Measurements from ENCODE around the gene ERI2.
"Not testable (repeated sequence)": the region's sequence is repeated elsewhere in the genome, so short reads cannot be mapped to it uniquely, and the experiment has no call there.

ERI2 gene

DNA sequence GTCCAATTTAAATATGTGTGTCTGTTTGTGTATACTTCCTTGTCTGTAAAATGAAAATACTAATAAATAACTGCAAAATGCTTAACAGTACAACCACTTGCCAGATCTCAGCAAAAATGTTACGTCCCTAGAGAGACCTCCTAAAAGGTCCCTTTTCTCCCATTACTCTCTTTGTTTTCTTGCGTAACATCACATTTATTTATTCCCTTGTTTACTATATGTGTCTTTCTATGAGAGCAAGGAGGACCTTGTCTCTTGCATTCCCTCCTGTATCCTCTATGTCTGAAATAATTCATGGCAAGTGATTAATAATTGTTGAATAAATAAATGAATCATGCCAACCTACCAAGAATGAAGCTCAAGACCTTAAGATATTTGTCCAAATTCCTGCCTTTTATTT is 40.5 kb downstream of the ERI2 start:
- DNase-seq, result no peak

DNA sequence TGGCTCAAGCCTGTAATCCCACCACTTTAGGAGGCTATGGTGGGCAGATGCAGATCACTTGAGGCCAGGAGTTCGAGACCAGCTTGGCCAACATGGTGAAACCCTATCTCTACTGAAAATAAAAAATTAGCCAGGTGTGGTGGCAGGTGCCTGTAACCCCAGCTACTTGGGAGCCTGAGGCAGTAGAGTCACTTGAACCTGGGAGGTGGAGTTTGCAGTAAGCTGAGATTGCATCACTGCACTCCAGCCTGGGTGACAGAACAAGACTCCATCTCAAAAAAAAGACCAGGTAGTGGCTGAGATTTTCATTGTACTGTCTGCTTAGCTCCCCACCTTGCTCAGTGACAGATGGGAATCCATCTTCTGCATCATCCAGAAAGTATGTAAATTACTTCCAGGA is 41.8 kb downstream of the ERI2 start:
- not testable (repeated sequence) for DNase-seq

DNA sequence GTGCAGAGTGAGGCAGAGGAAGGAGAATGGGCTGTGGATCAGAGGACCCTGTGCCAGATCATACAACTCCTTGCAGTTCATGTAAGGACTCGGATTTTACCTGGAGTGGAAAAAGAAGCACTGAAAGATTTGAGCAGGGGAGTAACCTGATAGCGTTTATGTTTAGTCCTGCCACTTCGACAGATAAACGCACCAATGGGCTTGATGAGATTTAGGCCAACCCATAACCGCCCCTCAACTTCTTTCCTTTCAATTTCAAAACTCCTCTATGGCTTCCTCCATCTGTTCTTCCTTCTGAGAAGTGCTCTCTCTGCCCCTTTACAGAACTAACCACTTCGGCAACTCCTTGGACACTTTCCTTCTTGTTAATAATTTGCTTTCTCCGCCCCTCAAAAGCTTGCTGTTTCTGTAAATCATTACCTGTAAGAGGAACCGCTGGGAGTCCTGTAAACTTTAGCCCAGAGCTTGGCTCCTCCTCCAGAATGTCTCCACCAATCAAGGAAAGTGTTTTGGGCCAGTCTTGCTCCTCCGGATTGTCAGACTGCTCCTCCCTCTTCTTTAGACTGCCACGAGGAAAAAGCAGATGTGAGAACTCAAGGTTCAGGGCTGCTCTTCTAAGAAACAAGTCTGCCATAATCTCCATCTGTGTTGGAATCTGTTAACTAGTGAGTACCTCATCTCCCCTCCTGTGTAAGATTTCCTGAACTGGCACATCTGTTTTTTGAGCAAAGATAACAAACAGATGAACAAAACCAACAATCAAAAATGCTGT is 42.6 kb downstream of the ERI2 start, which contains the start of gene ACSM3:
ACSM3 (plus strand) TSS at position 554 of the 772 bp plus-strand sequence. CDS start 6,021 bp downstream, outside the sequence.
- DNase-seq, result peak in 3 of 51 donors; percentile 3 to 7 (median 6)

DNA sequence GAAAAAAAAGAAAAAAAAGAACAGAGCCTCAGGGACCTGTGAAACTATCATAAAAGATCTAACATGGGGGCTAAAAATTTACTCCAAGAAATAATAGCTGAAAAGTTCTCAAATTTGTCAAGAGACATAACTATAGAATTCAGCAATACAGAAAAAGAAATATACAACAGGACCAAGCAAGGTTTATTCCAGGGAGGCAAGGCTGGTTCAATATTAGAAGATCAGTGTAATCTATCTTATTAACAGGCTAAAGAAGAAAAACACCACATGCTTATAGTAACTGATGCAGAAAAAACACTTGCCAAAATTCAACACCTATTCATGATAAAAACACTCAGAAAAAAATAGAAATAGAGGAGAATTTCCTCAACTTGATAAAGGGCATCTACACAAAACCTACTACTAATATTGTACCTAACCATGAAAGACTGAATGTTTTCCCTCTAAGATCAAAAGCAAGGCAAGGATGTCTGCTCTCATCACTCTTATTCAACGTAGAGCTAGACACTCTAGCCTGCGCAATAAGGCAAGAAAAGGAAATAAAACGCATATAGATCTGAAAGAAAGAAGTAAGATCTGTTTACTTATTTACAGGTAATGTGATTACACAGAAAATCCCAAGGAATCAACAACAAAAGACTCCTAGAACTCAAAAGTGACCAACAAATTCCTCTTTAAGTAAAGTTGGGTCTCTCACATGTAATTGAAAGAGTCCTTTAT is 43.7 kb downstream of the ERI2 start:
- no peak for DNase-seq

DNA sequence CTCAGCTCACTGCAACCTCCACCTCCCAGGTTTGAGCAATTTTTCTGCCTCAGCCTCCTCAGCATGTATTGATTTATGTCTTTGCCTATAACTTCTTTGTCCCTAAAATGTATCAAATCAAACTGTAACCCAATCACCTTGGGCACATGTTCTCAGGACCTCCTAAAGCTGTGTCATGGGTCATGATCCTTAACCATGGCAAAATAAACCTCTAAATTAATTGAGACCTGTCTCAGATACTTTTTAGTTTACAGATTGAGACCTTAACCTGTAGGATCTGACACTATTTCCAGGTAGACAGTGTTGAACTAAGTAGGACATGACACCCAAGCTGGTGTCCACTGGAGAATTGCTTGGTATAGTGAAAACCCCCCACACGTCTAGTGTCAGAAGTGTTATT is 45.1 kb downstream of the ERI2 start:
- DNase-seq, result no peak

DNA sequence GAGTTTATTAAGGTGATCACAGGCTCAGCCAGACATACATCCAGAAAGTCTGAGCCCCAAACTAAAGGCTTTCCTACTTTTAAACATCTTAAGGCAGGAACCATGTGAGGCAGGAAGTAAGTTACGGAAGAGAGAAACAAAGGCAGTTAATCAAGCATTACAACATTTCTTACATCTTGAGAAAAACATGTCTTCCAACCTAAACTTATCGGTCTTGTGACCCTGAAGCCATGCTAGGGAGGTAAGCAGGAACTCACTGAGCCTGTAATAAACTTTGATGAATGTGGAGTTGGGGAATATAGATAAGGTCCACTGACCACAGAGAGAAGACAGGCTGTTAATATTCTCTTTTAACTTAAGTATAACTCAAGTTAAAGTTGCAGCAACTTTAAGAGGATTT is 45.9 kb downstream of the ERI2 start:
- no peak for DNase-seq

DNA sequence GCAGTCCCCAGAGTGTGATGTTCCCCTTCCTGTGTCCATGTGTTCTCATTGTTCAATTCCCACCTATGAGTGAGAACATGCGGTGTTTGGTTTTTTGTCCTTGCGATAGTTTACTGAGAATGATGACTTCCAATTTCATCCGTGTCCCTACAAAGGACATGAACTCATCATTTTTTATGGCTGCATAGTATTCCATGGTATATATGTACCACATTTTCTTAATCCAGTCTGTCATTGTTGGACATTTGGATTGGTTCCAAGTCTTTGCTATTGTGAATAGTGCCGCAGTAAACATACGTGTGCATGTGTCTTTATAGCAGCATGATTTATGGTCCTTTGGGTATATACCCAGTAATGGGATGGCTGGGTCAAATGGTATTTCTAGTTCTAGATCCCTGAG is 50.5 kb downstream of the ERI2 start:
- DNase-seq, result not testable (repeated sequence)

DNA sequence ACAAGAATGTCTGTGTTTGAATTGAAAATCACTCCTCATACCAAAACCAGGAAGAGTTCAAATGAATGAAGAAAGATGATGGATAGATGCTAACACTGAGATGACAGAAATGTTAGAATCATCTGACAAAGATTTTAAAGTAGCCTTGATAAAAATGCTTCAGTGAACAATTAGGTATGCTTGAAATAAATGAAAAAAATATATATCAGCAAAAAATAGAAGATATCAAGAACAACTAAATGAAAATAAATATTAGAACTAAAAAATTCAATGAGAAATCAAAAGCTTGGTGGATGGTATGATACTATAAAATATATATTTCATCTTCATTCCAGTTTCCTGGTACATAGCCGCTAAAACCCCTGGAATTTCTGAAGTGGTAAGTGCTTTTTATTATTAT is 51.0 kb downstream of the ERI2 start:
- DNase-seq, result no peak

DNA sequence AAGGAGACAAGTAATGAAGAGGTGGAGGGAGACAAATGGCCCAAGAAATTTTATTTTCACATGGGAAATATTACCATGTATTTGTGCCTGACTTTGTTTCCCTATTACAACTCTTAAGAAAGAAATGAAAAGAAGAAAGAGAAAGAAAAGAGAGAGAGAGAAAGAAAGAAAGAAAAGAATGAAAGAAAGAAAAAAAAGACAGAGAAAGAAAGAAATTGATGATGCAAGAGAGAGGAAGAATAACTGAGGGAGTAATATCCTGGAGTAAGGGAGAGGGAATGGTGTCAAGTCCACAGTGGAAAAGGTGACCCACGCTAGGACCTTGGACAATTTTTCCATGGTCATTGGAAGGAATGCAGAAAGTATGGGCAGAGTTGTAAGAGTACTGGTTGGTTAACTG is 52.5 kb downstream of the ERI2 start:
- DNase-seq, result no peak

DNA sequence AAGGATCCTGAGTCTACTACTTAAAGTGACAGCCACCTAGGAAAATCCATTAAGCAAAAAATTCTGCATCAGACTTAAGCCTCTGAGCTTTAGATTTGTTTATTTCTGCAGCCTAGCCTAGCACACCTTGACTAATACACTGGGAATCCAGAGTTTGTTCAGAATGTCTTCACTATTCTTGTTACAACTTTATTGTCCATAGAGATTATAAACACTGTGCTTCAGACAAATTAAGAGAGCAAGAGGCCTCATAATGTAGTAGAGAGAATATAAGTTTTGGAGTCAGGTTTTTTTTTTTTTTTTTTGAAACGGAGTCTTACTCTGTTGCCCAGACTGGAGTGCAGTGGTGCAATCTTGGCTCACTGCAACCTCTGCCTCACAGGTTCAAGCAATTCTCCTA is 55.7 kb downstream of the ERI2 start:
- no peak for DNase-seq

DNA sequence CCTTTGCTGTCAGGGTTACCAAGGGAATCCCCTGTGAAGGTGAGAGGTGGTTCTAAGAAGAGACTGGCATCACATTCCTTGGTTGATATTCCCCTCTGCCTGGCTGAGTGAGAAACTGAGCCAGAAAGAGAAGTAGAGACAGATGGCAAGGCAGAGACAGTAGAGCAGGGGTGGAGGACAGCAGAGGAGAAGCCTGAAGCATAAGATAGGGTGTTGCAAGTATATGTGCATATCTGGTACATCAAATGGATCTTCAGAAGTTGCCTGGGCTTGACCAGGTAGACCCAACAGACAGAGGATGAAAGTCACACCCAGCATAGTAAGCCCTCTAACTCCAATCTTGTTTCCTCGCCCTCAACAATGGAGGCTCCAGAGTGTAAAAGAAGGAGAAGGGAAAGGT is 56.8 kb downstream of the ERI2 start:
- DNase-seq, result no peak

DNA sequence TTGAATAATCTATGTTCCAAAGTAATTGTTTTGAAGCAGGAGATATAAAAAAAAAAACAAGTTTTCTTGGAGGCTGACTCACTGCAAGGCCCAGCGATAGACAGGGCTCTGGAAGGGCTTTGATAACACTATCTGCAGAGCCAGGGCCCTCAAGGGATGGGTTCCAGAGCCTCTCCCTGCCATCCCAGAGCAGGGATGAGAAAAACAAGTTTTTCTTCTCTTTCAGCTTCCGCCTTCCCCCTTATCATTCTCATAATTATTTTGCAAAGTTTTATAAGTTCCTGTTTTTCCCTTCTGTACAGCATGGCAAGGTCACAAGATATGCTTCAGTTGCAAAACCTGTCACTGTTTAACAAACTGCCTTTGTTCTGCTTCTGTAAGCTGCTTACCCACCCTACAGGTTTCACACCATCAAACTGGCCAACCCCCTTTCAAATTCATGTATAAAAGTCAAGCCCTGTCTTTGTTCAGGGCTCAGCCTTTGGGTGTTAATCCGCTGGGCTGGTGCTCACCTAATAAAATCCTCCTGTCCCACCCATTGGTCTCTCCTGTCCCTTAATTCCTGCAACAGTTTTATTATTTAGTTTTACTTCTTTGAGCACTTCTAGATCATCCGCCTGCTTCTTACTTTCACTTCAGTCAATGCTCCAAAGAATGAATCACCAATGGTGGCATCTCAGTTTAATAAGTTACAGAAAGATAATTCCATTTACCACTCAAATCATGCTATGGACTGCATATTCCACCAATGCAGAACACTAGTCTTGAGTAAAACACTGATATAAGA is 59.0 kb downstream of the ERI2 start:
- no peak for DNase-seq

DNA sequence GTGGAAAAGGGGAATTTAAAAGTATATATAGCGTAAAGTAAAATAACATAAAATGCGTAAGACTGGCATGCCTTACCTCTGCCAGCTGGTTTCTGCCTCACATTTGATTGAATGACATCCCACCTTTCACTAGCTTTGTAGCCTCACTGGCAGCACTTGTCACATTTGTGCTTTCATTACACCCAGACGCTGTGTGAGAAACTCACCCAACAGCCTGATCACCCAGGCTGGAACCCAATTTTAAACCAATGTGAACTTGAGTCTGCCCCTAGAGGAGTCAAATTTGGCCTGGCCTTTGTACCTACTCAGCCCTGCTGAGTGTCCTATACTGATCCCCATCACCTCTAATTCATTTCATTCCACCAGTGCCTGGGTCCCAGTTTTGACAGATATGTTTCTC is 59.8 kb downstream of the ERI2 start:
- no peak for DNase-seq
